Measurements from ENCODE around the gene AFAP1.

Gene AFAP1

GRCh38 chr4:7939377-7940108, at the start of gene AFAP1:
AFAP1 (minus strand) TSS chr4:7939861; CDS start chr4:7872078, 67,783 bp downstream.
- intact Hi-C loops (cut with micrococcal nuclease): no loop called here
- Mint-ChIP-seq H3K27me3 (peaks cover 58% of the 10 kb centered on the region), H3K36me3 (ENCODE audit: low read depth) (no peaks in the 10 kb centered on the region), H3K4me1 (ENCODE audit: low read depth) (no peaks in the 10 kb centered on the region), H3K27ac (no peak within 1 kb of the TSS), H3K9me3 (no peaks in the 10 kb centered on the region), H3K4me3 (no peak within 1 kb of the TSS)

- H3K36me3 Mint-ChIP-seq (ENCODE audit: low read depth): no peaks in the 10 kb centered on the region
- H3K9me3 Mint-ChIP-seq: no peaks in the 10 kb centered on the region
- peaks cover 11% of the 10 kb centered on the region for H3K27me3 Mint-ChIP-seq
- H3K4me3 Mint-ChIP-seq: no peak overlapping the region
- H3K4me1 Mint-ChIP-seq (ENCODE audit: low read depth): no peaks in the 10 kb centered on the region
- H3K27ac Mint-ChIP-seq: no peak overlapping the region
- intact Hi-C loops (cut with micrococcal nuclease): no loop called here
Observed at GRCh38 chr4:7988437-7988836, 48.8 kb upstream of the AFAP1 start.

- no peaks in the 10 kb centered on the region for H3K36me3 Mint-ChIP-seq (ENCODE audit: low read depth)
- intact Hi-C loops (cut with micrococcal nuclease): no loop called here
- H3K4me1 Mint-ChIP-seq (ENCODE audit: low read depth): no peaks in the 10 kb centered on the region
- H3K9me3 Mint-ChIP-seq: no peaks in the 10 kb centered on the region
- H3K4me3 Mint-ChIP-seq: no peak overlapping the region
- H3K27ac Mint-ChIP-seq: no peak overlapping the region
- H3K27me3 Mint-ChIP-seq: peaks cover 11% of the 10 kb centered on the region
Observed at GRCh38 chr4:7987148-7987989, 47.7 kb upstream of the AFAP1 start.

GRCh38 chr4:7985891-7986441, 46.3 kb upstream of the AFAP1 start:
- Mint-ChIP-seq H3K4me1 (ENCODE audit: low read depth) (no peaks in the 10 kb centered on the region), H3K9me3 (no peaks in the 10 kb centered on the region), H3K4me3 (no peak overlapping the region), H3K27ac (no peak overlapping the region), H3K27me3 (peaks cover 11% of the 10 kb centered on the region), H3K36me3 (ENCODE audit: low read depth) (no peaks in the 10 kb centered on the region)
- intact Hi-C loops (cut with micrococcal nuclease): no loop called here

- H3K27me3 Mint-ChIP-seq: peaks cover 11% of the 10 kb centered on the region
- no peaks in the 10 kb centered on the region for H3K4me1 Mint-ChIP-seq (ENCODE audit: low read depth)
- no peak overlapping the region for H3K4me3 Mint-ChIP-seq
- intact Hi-C loops (cut with micrococcal nuclease): no loop called here
- H3K9me3 Mint-ChIP-seq: no peaks in the 10 kb centered on the region
- H3K36me3 Mint-ChIP-seq (ENCODE audit: low read depth): no peaks in the 10 kb centered on the region
- H3K27ac Mint-ChIP-seq: no peak overlapping the region
Observed at GRCh38 chr4:7985072-7985471, 45.4 kb upstream of the AFAP1 start.

GRCh38 chr4:7984286-7984925, 44.7 kb upstream of the AFAP1 start:
- no peaks in the 10 kb centered on the region for H3K4me1 Mint-ChIP-seq (ENCODE audit: low read depth)
- no peaks in the 10 kb centered on the region for H3K36me3 Mint-ChIP-seq (ENCODE audit: low read depth)
- H3K27ac Mint-ChIP-seq: no peak overlapping the region
- H3K9me3 Mint-ChIP-seq: no peaks in the 10 kb centered on the region
- no peak overlapping the region for H3K4me3 Mint-ChIP-seq
- peaks cover 14% of the 10 kb centered on the region for H3K27me3 Mint-ChIP-seq
- intact Hi-C loops (cut with micrococcal nuclease): no loop called here

- no peak overlapping the region for H3K27ac Mint-ChIP-seq
- H3K4me1 Mint-ChIP-seq (ENCODE audit: low read depth): no peaks in the 10 kb centered on the region
- H3K27me3 Mint-ChIP-seq: peaks cover 18% of the 10 kb centered on the region
- H3K4me3 Mint-ChIP-seq: no peak overlapping the region
- no peaks in the 10 kb centered on the region for H3K36me3 Mint-ChIP-seq (ENCODE audit: low read depth)
- no peaks in the 10 kb centered on the region for H3K9me3 Mint-ChIP-seq
- intact Hi-C loops (cut with micrococcal nuclease): no loop called here
Observed at GRCh38 chr4:7983296-7983695, 43.6 kb upstream of the AFAP1 start.

GRCh38 chr4:7981738-7982394, 42.2 kb upstream of the AFAP1 start:
- intact Hi-C loops (cut with micrococcal nuclease): no loop called here
- H3K27ac Mint-ChIP-seq: no peak overlapping the region

GRCh38 chr4:7980036-7980435, 40.4 kb upstream of the AFAP1 start:
- H3K9me3 Mint-ChIP-seq: no peaks in the 10 kb centered on the region
- intact Hi-C loops (cut with micrococcal nuclease): no loop called here
- no peak overlapping the region for H3K4me3 Mint-ChIP-seq
- no peak overlapping the region for H3K27ac Mint-ChIP-seq
- no peaks in the 10 kb centered on the region for H3K36me3 Mint-ChIP-seq (ENCODE audit: low read depth)
- H3K27me3 Mint-ChIP-seq: peaks cover 8% of the 10 kb centered on the region
- no peaks in the 10 kb centered on the region for H3K4me1 Mint-ChIP-seq (ENCODE audit: low read depth)

More at GRCh38 chr4:7981738-7982394, 42.2 kb upstream of the AFAP1 start:
- H3K36me3 Mint-ChIP-seq (ENCODE audit: low read depth): no peaks in the 10 kb centered on the region
- peaks cover 15% of the 10 kb centered on the region for H3K27me3 Mint-ChIP-seq
- no peak overlapping the region for H3K4me3 Mint-ChIP-seq
- no peaks in the 10 kb centered on the region for H3K9me3 Mint-ChIP-seq
- no peaks in the 10 kb centered on the region for H3K4me1 Mint-ChIP-seq (ENCODE audit: low read depth)

- no peaks in the 10 kb centered on the region for H3K4me1 Mint-ChIP-seq (ENCODE audit: low read depth)
- no peaks in the 10 kb centered on the region for H3K9me3 Mint-ChIP-seq
- no peak overlapping the region for H3K4me3 Mint-ChIP-seq
- no peaks in the 10 kb centered on the region for H3K36me3 Mint-ChIP-seq (ENCODE audit: low read depth)
- H3K27ac Mint-ChIP-seq: no peak overlapping the region
- peaks cover 7% of the 10 kb centered on the region for H3K27me3 Mint-ChIP-seq
- intact Hi-C loops (cut with micrococcal nuclease): no loop called here
Observed at GRCh38 chr4:7979652-7979968, 39.9 kb upstream of the AFAP1 start.

- no peaks in the 10 kb centered on the region for H3K9me3 Mint-ChIP-seq
- intact Hi-C loops (cut with micrococcal nuclease): no loop called here
Observed at GRCh38 chr4:7978907-7979651, 39.4 kb upstream of the AFAP1 start.

GRCh38 chr4:7978489-7978888, 38.8 kb upstream of the AFAP1 start:
- H3K9me3 Mint-ChIP-seq: no peaks in the 10 kb centered on the region
- H3K4me1 Mint-ChIP-seq (ENCODE audit: low read depth): no peaks in the 10 kb centered on the region
- H3K4me3 Mint-ChIP-seq: no peak overlapping the region
- peaks cover 7% of the 10 kb centered on the region for H3K27me3 Mint-ChIP-seq
- H3K36me3 Mint-ChIP-seq (ENCODE audit: low read depth): no peaks in the 10 kb centered on the region
- H3K27ac Mint-ChIP-seq: no peak overlapping the region
- intact Hi-C loops (cut with micrococcal nuclease): no loop called here

More at GRCh38 chr4:7978907-7979651, 39.4 kb upstream of the AFAP1 start:
- H3K4me3 Mint-ChIP-seq: no peak overlapping the region
- no peaks in the 10 kb centered on the region for H3K4me1 Mint-ChIP-seq (ENCODE audit: low read depth)
- no peaks in the 10 kb centered on the region for H3K36me3 Mint-ChIP-seq (ENCODE audit: low read depth)
- H3K27me3 Mint-ChIP-seq: peaks cover 7% of the 10 kb centered on the region
- no peak overlapping the region for H3K27ac Mint-ChIP-seq

- no peaks in the 10 kb centered on the region for H3K9me3 Mint-ChIP-seq
Observed at GRCh38 chr4:7976634-7977033, 37.0 kb upstream of the AFAP1 start.

More at GRCh38 chr4:7976634-7977033, 37.0 kb upstream of the AFAP1 start:
- peaks cover 7% of the 10 kb centered on the region for H3K27me3 Mint-ChIP-seq
- intact Hi-C loops (cut with micrococcal nuclease): no loop called here
- H3K4me3 Mint-ChIP-seq: no peak overlapping the region
- no peaks in the 10 kb centered on the region for H3K4me1 Mint-ChIP-seq (ENCODE audit: low read depth)
- no peaks in the 10 kb centered on the region for H3K36me3 Mint-ChIP-seq (ENCODE audit: low read depth)
- no peak overlapping the region for H3K27ac Mint-ChIP-seq

Measured in dendritic cell treated with granulocyte-macrophage colony-stimulating factor and Interleukin-4, amounts not matched to agents 40 ng/mL and 50 ng/mL, for 4 days (primary cell).